OCI-LY1 (cell line): ENCODE measurements around the gene BRD7.

ENCODE experiments used
- H2AFZ ChIP-seq: fragments of 200-600 bp; sonication (generic), shearing (Covaris generic); 2 replicates; pipeline ENCODE4 v1.6.0; 2014; ENCODE audit warnings: antibody characterized with exemption, mild to moderate bottlenecking, low read length
- H3F3A ChIP-seq: fragments of 200-600 bp; sonication (generic), shearing (Covaris generic); 2 replicates; pipeline ENCODE4 v1.6.0; 2014; ENCODE audit warnings: mild to moderate bottlenecking, antibody characterized with exemption, low read length, moderate library complexity; ENCODE audit not compliant: insufficient read depth
- H3K27ac ChIP-seq: fragments of 200-600 bp; sonication (generic); 2 replicates; pipeline ENCODE4 v1.5.1; 2014; ENCODE audit warnings: low read length, mixed run types, mild to moderate bottlenecking, low read depth; ENCODE audit not compliant: poor library complexity, severe bottlenecking
- H3K27me3 ChIP-seq: fragments of 200-600 bp; sonication (generic); 2 replicates; pipeline ENCODE4 v1.6.0; 2014; ENCODE audit warnings: antibody characterized with exemption, mild to moderate bottlenecking, low read length, moderate library complexity; ENCODE audit not compliant: insufficient read depth
- H3K36me3 ChIP-seq: fragments of 200-600 bp; sonication (generic); 2 replicates; pipeline ENCODE4 v1.6.1; 2014; ENCODE audit warnings: mild to moderate bottlenecking, antibody characterized with exemption, low read length, moderate library complexity, mixed read lengths; ENCODE audit not compliant: insufficient read depth
- H3K4me1 ChIP-seq: fragments of 200-600 bp; sonication (generic); 2 replicates; pipeline ENCODE4 v1.5.1; 2014; ENCODE audit warnings: mild to moderate bottlenecking, low read length, moderate library complexity; ENCODE audit not compliant: insufficient read depth, severe bottlenecking
- H3K4me2 ChIP-seq: fragments of 200-600 bp; sonication (generic), shearing (Covaris generic); 2 replicates; pipeline ENCODE4 v1.6.1; 2014; ENCODE audit warnings: low read length
- H3K4me3 ChIP-seq: fragments of 200-600 bp; sonication (generic); 2 replicates; pipeline ENCODE4 v1.5.1; 2014; ENCODE audit warnings: low read length, low read depth, mild to moderate bottlenecking, mixed read lengths; ENCODE audit not compliant: poor library complexity, severe bottlenecking
- H3K79me2 ChIP-seq: fragments of 200-600 bp; shearing (Covaris generic); 2 replicates; pipeline ENCODE4 v1.6.1; 2016; ENCODE audit warnings: mixed run types, low read length, mixed read lengths; ENCODE audit not compliant: insufficient read depth
- H3K9ac ChIP-seq: fragments of 200-600 bp; sonication (generic), shearing (Covaris generic); 2 replicates; pipeline ENCODE4 v1.6.1; 2014; ENCODE audit warnings: mild to moderate bottlenecking, low read length, mixed read lengths
- H3K9me2 ChIP-seq: fragments of 200-600 bp; sonication (generic), shearing (Covaris generic); 2 replicates; pipeline ENCODE4 v1.6.1; 2014; ENCODE audit warnings: low read depth, mild to moderate bottlenecking, low read length, mixed read lengths
- H3K9me3 ChIP-seq: fragments of 200-600 bp; shearing (Covaris generic); 2 replicates; pipeline ENCODE4 v1.6.1; 2014; ENCODE audit warnings: low read length, mixed read lengths
- H4K20me1 ChIP-seq: fragments of 200-600 bp; sonication (generic), shearing (Covaris generic); 2 replicates; pipeline ENCODE4 v1.6.0; 2016; ENCODE audit warnings: mild to moderate bottlenecking, low read length; ENCODE audit not compliant: insufficient read depth
- CTCF ChIP-seq: fragments of 200-600 bp; sonication (generic), shearing (Covaris generic); IDR thresholded peaks from 2 replicates; pipeline ENCODE4 v1.5.1; 2017; ENCODE audit warnings: mild to moderate bottlenecking, antibody characterized with exemption, low read length, moderate library complexity, mixed read lengths
- EZH2 ChIP-seq: fragments of 200-600 bp; sonication (generic), shearing (Covaris generic); IDR thresholded peaks from 2 replicates; pipeline ENCODE4 v1.8.0; 2017; ENCODE audit warnings: borderline replicate concordance, mixed run types, mild to moderate bottlenecking, antibody characterized with exemption, low read length, moderate library complexity, mixed read lengths

BRD7 gene

GRCh38 chr16:50305441-50306061 is 63.2 kb downstream of the BRD7 start:
- Histone ChIP-seq H3K9me2 (no peaks in the 10 kb centered on the region), H4K20me1 (no peaks in the 10 kb centered on the region), H3K27me3 (no peaks in the 10 kb centered on the region), H3K9ac (no peak overlapping the region), H3K4me2 (no peak overlapping the region), H3K27ac (no peak overlapping the region), H3K36me3 (peaks cover 9% of the 10 kb centered on the region; the same call in 1 of the 2 replicates), H3K9me3 (no peaks in the 10 kb centered on the region), H3K4me1 (no peaks in the 10 kb centered on the region), H2AFZ (no peak overlapping the region), H3K79me2 (no peaks in the 10 kb centered on the region), H3K4me3 (no peak overlapping the region), H3F3A (no peaks in the 10 kb centered on the region)
- no peak for TF ChIP-seq EZH2
- no peak for TF ChIP-seq CTCF

GRCh38 chr16:50304467-50305440 is 64.0 kb downstream of the BRD7 start:
- H3K4me1 ChIP-seq, result no peaks in the 10 kb centered on the region
- H4K20me1 ChIP-seq, result no peaks in the 10 kb centered on the region
- H3K79me2 ChIP-seq, result no peaks in the 10 kb centered on the region
- no peak overlapping the region for H2AFZ ChIP-seq
- no peaks in the 10 kb centered on the region for H3K27me3 ChIP-seq
- no peaks in the 10 kb centered on the region for H3F3A ChIP-seq
- TF ChIP-seq EZH2 (no peak), CTCF (no peak)
- H3K4me2 ChIP-seq, result no peak overlapping the region
- H3K9me2 ChIP-seq, result no peaks in the 10 kb centered on the region
- H3K9ac ChIP-seq, result no peak overlapping the region
- H3K4me3 ChIP-seq, result no peak overlapping the region
- no peaks in the 10 kb centered on the region for H3K9me3 ChIP-seq
- peaks cover 9% of the 10 kb centered on the region; the same call in 1 of the 2 replicates for H3K36me3 ChIP-seq
- no peak overlapping the region for H3K27ac ChIP-seq

- Histone ChIP-seq H3K9ac (no peak overlapping the region), H2AFZ (no peak overlapping the region), H3K27ac (no peak overlapping the region), H3K4me3 (no peak overlapping the region), H3K4me2 (no peak overlapping the region), H3K4me1 (no peaks in the 10 kb centered on the region), H3K36me3 (peaks cover 9% of the 10 kb centered on the region; the same call in 1 of the 2 replicates), H3K9me2 (no peaks in the 10 kb centered on the region), H3K9me3 (no peaks in the 10 kb centered on the region), H3F3A (no peaks in the 10 kb centered on the region), H4K20me1 (no peaks in the 10 kb centered on the region), H3K79me2 (no peaks in the 10 kb centered on the region), H3K27me3 (no peaks in the 10 kb centered on the region)
- TF ChIP-seq CTCF (no peak), EZH2 (no peak)
These were observed 65.0 kb downstream of the BRD7 start for GRCh38 chr16:50303605-50304466.
